ENCODE results near the gene S1PR3.

GRCh38 chr9:88949425-88949824, 41.8 kb upstream of the S1PR3 start:
- TF ChIP-seq, protein P1, sequence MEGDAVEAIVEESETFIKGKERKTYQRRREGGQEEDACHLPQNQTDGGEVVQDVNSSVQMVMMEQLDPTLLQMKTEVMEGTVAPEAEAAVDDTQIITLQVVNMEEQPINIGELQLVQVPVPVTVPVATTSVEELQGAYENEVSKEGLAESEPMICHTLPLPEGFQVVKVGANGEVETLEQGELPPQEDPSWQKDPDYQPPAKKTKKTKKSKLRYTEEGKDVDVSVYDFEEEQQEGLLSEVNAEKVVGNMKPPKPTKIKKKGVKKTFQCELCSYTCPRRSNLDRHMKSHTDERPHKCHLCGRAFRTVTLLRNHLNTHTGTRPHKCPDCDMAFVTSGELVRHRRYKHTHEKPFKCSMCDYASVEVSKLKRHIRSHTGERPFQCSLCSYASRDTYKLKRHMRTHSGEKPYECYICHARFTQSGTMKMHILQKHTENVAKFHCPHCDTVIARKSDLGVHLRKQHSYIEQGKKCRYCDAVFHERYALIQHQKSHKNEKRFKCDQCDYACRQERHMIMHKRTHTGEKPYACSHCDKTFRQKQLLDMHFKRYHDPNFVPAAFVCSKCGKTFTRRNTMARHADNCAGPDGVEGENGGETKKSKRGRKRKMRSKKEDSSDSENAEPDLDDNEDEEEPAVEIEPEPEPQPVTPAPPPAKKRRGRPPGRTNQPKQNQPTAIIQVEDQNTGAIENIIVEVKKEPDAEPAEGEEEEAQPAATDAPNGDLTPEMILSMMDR (IDR thresholded peaks at IDR 0.05; ENCODE audit: low read length): no peak
- TF ChIP-seq EZH2 (IDR thresholded peaks at IDR 0.05; ENCODE audit: borderline replicate concordance, low read length): no peak

Data from OCI-LY1 (cell line).